NB4 (cell line): ENCODE results near the gene CRIP1.

Source experiments
- CTCF ChIP-seq: IDR thresholded peaks from one replicate; pipeline ENCODE4 v1.5.1; 2012; ENCODE audit warnings: low read depth, low read length
- MAX ChIP-seq: IDR thresholded peaks from 2 replicates; pipeline ENCODE4 v1.6.1; 2011; ENCODE audit warnings: low read depth, low read length
- POLR2A ChIP-seq: IDR thresholded peaks from 2 replicates; pipeline ENCODE4 v1.6.1; 2011; ENCODE audit warnings: mild to moderate bottlenecking; ENCODE audit not compliant: insufficient read length; ENCODE audit errors: extremely low read depth

GRCh38 chr14:105445901-105446845 lies 40.5 kb upstream of the CRIP1 start:
- no peak for TF ChIP-seq CTCF
- no peak for TF ChIP-seq POLR2A
- no peak for TF ChIP-seq MAX
